Esophagus muscularis mucosa (tissue), 4 donors: ENCODE measurements around the gene F5.

Experiments
- EP300 ChIP-seq: sonication (generic); formaldehyde crosslinking; IDR thresholded peaks from one replicate; pipeline ENCODE4 v1.6.1; 2017; ENCODE audit warnings: antibody characterized with exemption
- POLR2A ChIP-seq: fragments of 450-650 bp; IDR thresholded peaks from one replicate; pipeline ENCODE4 v1.6.1; 2017; ENCODE audit warnings: antibody characterized with exemption, moderate library complexity, mild to moderate bottlenecking, low read depth
- POLR2AphosphoS5 ChIP-seq, 2 donors: sonication (generic); formaldehyde crosslinking; IDR thresholded peaks; one replicate each; pipeline ENCODE4 v1.6.1; 2017; ENCODE audit warnings: antibody characterized with exemption in 2 of 2
- TF ChIP-seq, protein P1 (sequence below), 3 experiments: fragments of 200-600 bp in 2 of 3; fragments of 450-650 bp in 1 of 3; sonication (generic) in 2 of 3; IDR thresholded peaks; one replicate each; pipeline ENCODE4 v1.5.1; 2017 to 2019; ENCODE audit warnings: antibody characterized with exemption in 3 of 3, mild to moderate bottlenecking in 2 of 3, moderate library complexity in 1 of 3

- TF ChIP-seq, protein P1, sequence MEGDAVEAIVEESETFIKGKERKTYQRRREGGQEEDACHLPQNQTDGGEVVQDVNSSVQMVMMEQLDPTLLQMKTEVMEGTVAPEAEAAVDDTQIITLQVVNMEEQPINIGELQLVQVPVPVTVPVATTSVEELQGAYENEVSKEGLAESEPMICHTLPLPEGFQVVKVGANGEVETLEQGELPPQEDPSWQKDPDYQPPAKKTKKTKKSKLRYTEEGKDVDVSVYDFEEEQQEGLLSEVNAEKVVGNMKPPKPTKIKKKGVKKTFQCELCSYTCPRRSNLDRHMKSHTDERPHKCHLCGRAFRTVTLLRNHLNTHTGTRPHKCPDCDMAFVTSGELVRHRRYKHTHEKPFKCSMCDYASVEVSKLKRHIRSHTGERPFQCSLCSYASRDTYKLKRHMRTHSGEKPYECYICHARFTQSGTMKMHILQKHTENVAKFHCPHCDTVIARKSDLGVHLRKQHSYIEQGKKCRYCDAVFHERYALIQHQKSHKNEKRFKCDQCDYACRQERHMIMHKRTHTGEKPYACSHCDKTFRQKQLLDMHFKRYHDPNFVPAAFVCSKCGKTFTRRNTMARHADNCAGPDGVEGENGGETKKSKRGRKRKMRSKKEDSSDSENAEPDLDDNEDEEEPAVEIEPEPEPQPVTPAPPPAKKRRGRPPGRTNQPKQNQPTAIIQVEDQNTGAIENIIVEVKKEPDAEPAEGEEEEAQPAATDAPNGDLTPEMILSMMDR (IDR thresholded peaks at IDR 0.05): no peak
- TF ChIP-seq EP300: no peak
- TF ChIP-seq POLR2AphosphoS5 (IDR thresholded peaks at IDR 0.05): no peak
- no peak for TF ChIP-seq POLR2A
Measured at GRCh38 chr1:169528215-169529067, 57.8 kb downstream of the F5 start.
